NK-92 treated with Interleukin-12 subunit alpha and Interleukin-12 subunit beta, amount 100 ng/mL, for 24 hours (cell line): ENCODE data around the gene NOCT.
"Not testable (repeated sequence)": the region's sequence is repeated elsewhere in the genome, so short reads cannot be mapped to it uniquely, and the experiment has no call there.

Source experiments
- DNase-seq: peaks from one replicate; lab custom pipeline; 2025; lab: John Stamatoyannopoulos, UW

NOCT gene

GRCh38 chr4:139048026-139048425 lies 32.4 kb downstream of the NOCT start:
- no peak for DNase-seq

- no peak for DNase-seq
Observed at GRCh38 chr4:139050446-139050845, 34.9 kb downstream of the NOCT start.

GRCh38 chr4:139053909-139054308 lies 38.3 kb downstream of the NOCT start:
- no peak for DNase-seq

GRCh38 chr4:139054791-139055505 lies 39.4 kb downstream of the NOCT start:
- no peak for DNase-seq

- not testable (repeated sequence) for DNase-seq
Observed at GRCh38 chr4:139059026-139059425, 43.4 kb downstream of the NOCT start.

- no peak for DNase-seq
Observed at GRCh38 chr4:139060591-139060990, 45.0 kb downstream of the NOCT start.

- no peak for DNase-seq
Observed at GRCh38 chr4:139076016-139076744, 60.6 kb downstream of the NOCT start.

GRCh38 chr4:139077567-139078355 lies 62.2 kb downstream of the NOCT start:
- DNase-seq = no peak

- no peak for DNase-seq
Observed at GRCh38 chr4:139078926-139079325, 63.3 kb downstream of the NOCT start.

- DNase-seq = peak; percentile 87
Observed at GRCh38 chr4:139082750-139083606, 67.4 kb downstream of the NOCT start.

- peak; percentile 67 for DNase-seq
Observed at GRCh38 chr4:139083607-139083955, 68.0 kb downstream of the NOCT start.

GRCh38 chr4:139083956-139084803 lies 68.6 kb downstream of the NOCT start:
- peak; percentile 74 for DNase-seq

GRCh38 chr4:139084804-139085093 lies 69.2 kb downstream of the NOCT start:
- DNase-seq = no peak

- DNase-seq = no peak
Observed at GRCh38 chr4:139085141-139085540, 69.6 kb downstream of the NOCT start.

GRCh38 chr4:139092271-139092670 lies 76.7 kb downstream of the NOCT start:
- DNase-seq = no peak
